Fibroblast of villous mesenchyme (primary cell): Measurements from ENCODE around the gene ATF4. TPM values are rescaled to one million over a fixed set of nuclear protein-coding genes. Genes with fewer than 3 reads are reported as not detected.
A peak's percentile ranks its signal among the peaks of the same experiment; 100 is the strongest.
"Not testable (repeated sequence)": the region's sequence is repeated elsewhere in the genome, so short reads cannot be mapped to it uniquely, and the experiment has no call there.

Experiments used
- DNase-seq: peaks from one replicate; pipeline ENCODE4 v3.0.0-alpha.2; 2010; ENCODE audit warnings: low read depth
- H3K4me3 ChIP-seq: 2 replicates; pipeline ENCODE4 v1.5.1; 2011; ENCODE audit warnings: low read depth, mild to moderate bottlenecking, low read length
- total RNA-seq: library from RNA; depleted of rRNA; stranded (reverse); fragments of >200 nt; gene quantifications from 2 replicates; pipeline ENCODE4 v1.2.3, GENCODE V29; 2012
- TF ChIP-seq, protein P1 (sequence below): IDR thresholded peaks from 2 replicates; pipeline ENCODE4 v1.5.1; 2012; ENCODE audit warnings: low read depth, mild to moderate bottlenecking, low read length; ENCODE audit not compliant: insufficient read depth

ATF4 gene
- total RNA-seq, 1 donor: 200 TPM

GRCh38 chr22:39501644-39502108, 18.7 kb upstream of the ATF4 start:
- peak overlapping the region; percentile 75 for H3K4me3 ChIP-seq
- TF ChIP-seq, protein P1, sequence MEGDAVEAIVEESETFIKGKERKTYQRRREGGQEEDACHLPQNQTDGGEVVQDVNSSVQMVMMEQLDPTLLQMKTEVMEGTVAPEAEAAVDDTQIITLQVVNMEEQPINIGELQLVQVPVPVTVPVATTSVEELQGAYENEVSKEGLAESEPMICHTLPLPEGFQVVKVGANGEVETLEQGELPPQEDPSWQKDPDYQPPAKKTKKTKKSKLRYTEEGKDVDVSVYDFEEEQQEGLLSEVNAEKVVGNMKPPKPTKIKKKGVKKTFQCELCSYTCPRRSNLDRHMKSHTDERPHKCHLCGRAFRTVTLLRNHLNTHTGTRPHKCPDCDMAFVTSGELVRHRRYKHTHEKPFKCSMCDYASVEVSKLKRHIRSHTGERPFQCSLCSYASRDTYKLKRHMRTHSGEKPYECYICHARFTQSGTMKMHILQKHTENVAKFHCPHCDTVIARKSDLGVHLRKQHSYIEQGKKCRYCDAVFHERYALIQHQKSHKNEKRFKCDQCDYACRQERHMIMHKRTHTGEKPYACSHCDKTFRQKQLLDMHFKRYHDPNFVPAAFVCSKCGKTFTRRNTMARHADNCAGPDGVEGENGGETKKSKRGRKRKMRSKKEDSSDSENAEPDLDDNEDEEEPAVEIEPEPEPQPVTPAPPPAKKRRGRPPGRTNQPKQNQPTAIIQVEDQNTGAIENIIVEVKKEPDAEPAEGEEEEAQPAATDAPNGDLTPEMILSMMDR: no peak
- no peak for DNase-seq

DNA sequence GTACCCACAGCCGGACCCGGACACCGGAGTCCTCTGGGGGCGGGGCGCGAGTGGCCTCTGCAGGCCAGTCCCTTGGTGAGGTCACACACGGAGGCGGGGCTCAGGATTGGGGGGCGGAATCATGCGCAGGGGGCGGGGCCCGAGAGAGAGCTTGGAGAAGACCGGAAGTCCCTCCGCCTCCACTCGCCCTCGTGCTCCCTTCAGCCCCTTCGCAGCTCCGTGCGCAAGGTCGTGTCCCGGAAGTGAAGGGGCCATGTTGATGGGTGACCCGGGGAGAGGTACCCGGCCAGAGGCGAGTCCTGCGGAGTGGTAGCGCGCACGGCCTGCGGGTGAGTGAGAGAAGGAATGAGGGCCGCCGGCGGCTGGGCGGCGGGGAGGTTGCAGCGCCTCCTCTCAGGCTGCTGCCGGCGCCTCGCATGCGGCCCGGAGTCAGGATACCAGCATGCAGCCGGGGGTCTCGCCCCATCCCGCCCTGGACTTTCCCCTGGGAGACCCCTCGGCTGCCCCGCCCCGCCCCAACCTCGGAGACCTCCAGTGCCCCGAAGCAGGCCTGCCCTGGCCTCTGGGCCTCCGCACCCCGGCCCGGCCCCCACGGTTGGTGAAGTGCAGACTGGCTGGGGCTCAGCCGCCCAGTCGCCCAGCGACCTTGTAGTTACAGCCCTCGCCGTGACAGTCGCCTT, 18.1 kb upstream of the ATF4 start, which contains the start of gene MIEF1:
Gene MIEF1, plus strand, starts transcription at position 182 of the 680 bp plus-strand sequence. CDS start 9,005 bp downstream, outside the sequence.
- peak within 1 kb of the TSS; percentile 75 for H3K4me3 ChIP-seq
- DNase-seq: peak; percentile 96
- TF ChIP-seq, protein P1: no peak

DNA sequence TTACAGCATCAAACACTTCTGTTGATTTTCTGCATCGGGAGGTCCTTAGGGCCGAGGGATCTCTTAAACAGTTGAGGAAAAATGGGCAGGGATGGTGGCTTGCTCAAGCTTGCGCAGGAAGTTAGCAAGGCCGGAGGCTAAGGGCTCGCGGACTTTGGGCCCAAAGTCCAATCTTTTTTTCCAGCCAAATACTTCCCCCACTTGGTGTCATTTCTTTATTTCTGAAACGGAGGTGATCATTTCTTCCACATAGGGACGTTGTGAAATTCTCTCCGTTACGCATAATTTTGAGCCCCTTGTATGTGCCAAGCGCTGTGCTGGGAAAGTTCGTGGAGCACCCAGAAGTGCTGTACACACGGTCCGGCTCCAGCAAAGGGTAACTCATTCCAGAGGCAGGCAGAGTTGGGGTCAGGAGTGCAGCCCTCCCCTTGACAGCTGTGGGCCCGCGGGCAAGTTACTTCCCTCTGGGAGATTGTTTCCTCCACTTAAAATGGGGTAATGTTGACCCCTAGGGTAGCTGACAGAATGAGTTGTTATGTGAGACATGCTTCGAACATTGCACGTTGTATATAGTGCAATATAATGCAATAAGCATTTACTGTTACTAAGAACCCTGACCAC, 17.5 kb upstream of the ATF4 start:
- DNase-seq: no peak
- TF ChIP-seq, protein P1: no peak
- H3K4me3 ChIP-seq: peak overlapping the region; percentile 75

GRCh38 chr22:39503630-39504029, 16.7 kb upstream of the ATF4 start:
- TF ChIP-seq, protein P1: no peak
- peak overlapping the region; percentile 75 for H3K4me3 ChIP-seq
- DNase-seq: no peak

DNA sequence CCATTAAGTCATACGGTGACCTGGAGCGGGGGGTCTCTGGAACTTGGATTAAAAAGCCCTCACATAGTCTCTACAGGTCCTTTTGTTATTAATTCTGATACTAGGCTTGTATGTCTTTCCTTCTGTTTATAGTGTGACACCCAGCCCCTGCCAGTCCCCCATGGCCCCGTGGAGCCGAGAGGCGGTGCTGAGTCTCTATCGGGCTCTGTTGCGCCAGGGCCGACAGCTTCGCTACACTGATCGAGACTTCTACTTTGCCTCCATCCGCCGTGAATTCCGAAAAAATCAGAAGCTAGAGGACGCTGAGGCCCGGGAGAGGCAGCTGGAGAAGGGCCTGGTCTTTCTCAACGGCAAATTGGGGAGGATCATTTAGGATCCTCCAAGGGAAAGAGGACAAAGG, 16.3 kb upstream of the ATF4 start:
- no peak overlapping the region for H3K4me3 ChIP-seq
- TF ChIP-seq, protein P1: no peak
- DNase-seq: no peak

DNA sequence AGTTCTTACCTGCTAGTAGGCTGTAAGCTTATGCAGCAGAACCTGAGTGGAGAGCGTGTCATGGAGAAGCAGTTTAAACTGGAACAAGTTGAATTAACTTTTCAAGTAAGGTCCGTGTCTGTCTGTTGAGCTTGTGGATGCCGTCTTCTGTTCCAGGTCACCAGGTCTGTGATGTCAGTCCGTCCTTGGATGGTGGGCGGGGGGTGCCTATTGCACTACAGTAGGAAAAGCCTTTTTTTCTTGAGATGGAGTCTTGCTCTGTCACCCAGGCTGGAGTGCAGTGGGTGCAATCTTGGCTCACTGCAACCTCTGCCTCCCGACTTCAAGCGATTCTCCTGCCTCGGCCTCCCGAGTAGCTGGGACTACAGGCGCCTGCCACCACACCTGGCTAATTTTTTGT, 13.3 kb upstream of the ATF4 start:
- not testable (repeated sequence) for DNase-seq, H3K4me3 ChIP-seq

DNA sequence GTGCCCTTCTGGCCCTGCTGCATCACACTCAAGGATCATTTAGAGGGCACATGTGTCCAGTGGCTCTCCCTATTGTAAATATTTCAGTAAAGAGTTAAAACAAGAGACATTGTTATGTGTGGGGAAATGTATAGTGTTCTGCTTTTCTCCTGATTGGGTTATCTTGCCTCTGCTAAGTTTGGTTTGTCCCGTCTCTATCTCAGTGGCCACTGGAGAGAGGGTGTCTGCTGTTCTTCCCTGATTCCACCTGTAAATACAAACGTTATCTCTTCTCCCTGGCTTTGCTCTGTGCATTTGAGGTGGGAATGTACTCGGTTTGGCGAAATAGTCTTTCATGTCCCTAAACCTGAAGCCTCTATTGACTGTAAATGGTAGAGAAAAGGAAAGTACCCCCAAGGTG, 12.0 kb upstream of the ATF4 start:
- H3K4me3 ChIP-seq: no peak overlapping the region
- DNase-seq: no peak
- TF ChIP-seq, protein P1: no peak
